Aorta (tissue), 5 donors: ENCODE measurements around the gene CYP2U1. TPM values are rescaled to one million over a fixed set of nuclear protein-coding genes. Genes with fewer than 3 reads are reported as not detected.
A peak's percentile ranks its signal among the peaks of the same experiment; 100 is the strongest.

Experiments used
- ATAC-seq: fragments of 200-7000 bp; cut with Tn5 transposase; one replicate; pipeline ENCODE4 v1.9.1; 2022; ENCODE audit warnings: moderate library complexity; ENCODE audit not compliant: low FRiP score
- DNase-seq, 2 donors: peaks; one replicate each; pipeline ENCODE4 v3.0.0-alpha.2; 2020
- H3K27ac ChIP-seq, 2 donors: one replicate each; pipeline ENCODE4 v1.5.1; 2013; ENCODE audit warnings: low read length in 2 of 2, mild to moderate bottlenecking in 2 of 2, moderate library complexity in 2 of 2, control low read depth in 1 of 2, inconsistent platforms in 1 of 2, low read depth in 1 of 2
- H3K27me3 ChIP-seq, 2 donors: one replicate each; pipeline ENCODE4 v1.6.1; 2013; ENCODE audit warnings: control low read depth in 1 of 2, low read length in 1 of 2, mild to moderate bottlenecking in 1 of 2, moderate library complexity in 1 of 2; ENCODE audit not compliant: insufficient read depth in 2 of 2, control insufficient read depth in 1 of 2
- H3K36me3 ChIP-seq, 2 donors: one replicate each; pipeline ENCODE4 v1.6.1; 2013; ENCODE audit warnings: control low read depth in 1 of 2, low read length in 1 of 2, mild to moderate bottlenecking in 1 of 2; ENCODE audit not compliant: insufficient read depth in 2 of 2, control insufficient read depth in 1 of 2
- H3K4me1 ChIP-seq, 2 donors: one replicate each; pipeline ENCODE4 v1.6.1; 2013; ENCODE audit warnings: low read length in 2 of 2, control low read depth in 1 of 2, mild to moderate bottlenecking in 1 of 2, moderate library complexity in 1 of 2; ENCODE audit not compliant: insufficient read depth in 2 of 2, control insufficient read depth in 1 of 2
- H3K4me3 ChIP-seq, 2 donors: one replicate each; pipeline ENCODE4 v1.5.1; 2013; ENCODE audit warnings: low read length in 2 of 2, control low read depth in 1 of 2, mild to moderate bottlenecking in 1 of 2
- H3K9me3 ChIP-seq: one replicate; pipeline ENCODE4 v1.6.1; 2013; ENCODE audit warnings: mild to moderate bottlenecking, low read length; ENCODE audit not compliant: control insufficient read depth
- WGBS, 2 donors: extraction: QIAGEN DNeasy Blood & Tissue Kit; methylation state at CpG; one replicate each; pipeline ENCODE4 v1.1.7; 2013; 5-methylcytosine and 5-hydroxymethylcytosine counted together
- intact Hi-C, 2 donors: fragments of 100-400 bp; cut with DNase I; formaldehyde crosslinking; loops; one replicate each; pipeline versions ENCODE4 v1.14.2 to v1.15.0; 2022
- long read RNA-seq, 2 donors: library from polyadenylated mRNA; unstranded; transcript quantifications; one replicate each; pipeline ENCODE4 v2.0.0, GENCODE V29; 2020 to 2021
- polyA plus RNA-seq, 2 donors: library from polyadenylated mRNA; stranded (reverse); fragments of 200-250 nt; gene quantifications; one replicate each; pipeline ENCODE4 v1.2.3, GENCODE V29; 2013
- total RNA-seq, 2 donors: library from RNA; stranded (reverse); fragmentation: NEBNext Ultra II Directional; extraction: Animal tissue kit (Norgen Biotek cat#: 25700); gene quantifications; one replicate each; pipeline ENCODE4 v1.2.1, GENCODE V29; 2021
- donor health status: healthy with polysubstance abuse.
- donor health status: Bipolar disorder and iron deficiency.
- donor health status: DM: no; HTN: no; CAD: no.
- donor health status: DM: no; HTN: no; CAD: no.
- donor health status: DM: yes; HTN: yes; CAD: no.

The CYP2U1 gene
- total RNA-seq (10 to 100 TPM; 13.8 to 16.7 TPM), polyA plus RNA-seq (1 to 10 TPM; 5.3 to 8.5 TPM)
- long read RNA-seq, donor 1, partial matches to known transcripts, result 1 of 5 reads
- long read RNA-seq, donor 1, other reads (novel, unspliced or antisense), result 4 of 5 reads
- long read RNA-seq, donor 2, full-length matches to known transcripts, result 10 of 19 reads
- long read RNA-seq, donor 2, partial matches to known transcripts, result 6 of 19 reads
- long read RNA-seq, donor 2, other reads (novel, unspliced or antisense), result 3 of 19 reads

GRCh38 chr4:107930821-107931774, at the start of gene CYP2U1:
Gene CYP2U1, plus strand, starts transcription at chr4:107931549. Its CDS starts 95 bp downstream, at chr4:107931644.
- peak within 1 kb of the TSS in 1 of 2 donors; percentile 72 for H3K27ac ChIP-seq
- intact Hi-C loops, result loop anchor here (1.0 to 2.0 kb wide), 2 partner anchors 58 kb away; partner anchors contain the start of gene HADH (in 2 of the 2)
- 0 to 1% methylated on average over 43 to 78 of the region's 78 CpGs for WGBS, 2 donors
- DNase-seq, result peak; percentile 93 to 95
- H3K36me3 ChIP-seq, result no peaks in the 10 kb centered on the region
- no peaks in the 10 kb centered on the region for H3K9me3 ChIP-seq
- ATAC-seq, result peak; percentile 97
- no peaks in the 10 kb centered on the region for H3K4me1 ChIP-seq
- H3K4me3 ChIP-seq, result peak within 1 kb of the TSS; percentile 58 to 78
- no peaks in the 10 kb centered on the region for H3K27me3 ChIP-seq

GRCh38 chr4:107885865-107886264, 45.5 kb upstream of the CYP2U1 start:
- ATAC-seq, result no peak
- Histone ChIP-seq H3K36me3 (no peaks in the 10 kb centered on the region), H3K27ac (no peak overlapping the region), H3K4me3 (no peak overlapping the region), H3K27me3 (no peaks in the 10 kb centered on the region), H3K4me1 (no peaks in the 10 kb centered on the region), H3K9me3 (no peaks in the 10 kb centered on the region)
- intact Hi-C loops, result no loop called here
- DNase-seq, result no peak

GRCh38 chr4:107888237-107888636, 43.1 kb upstream of the CYP2U1 start:
- H3K27me3 ChIP-seq, result no peaks in the 10 kb centered on the region
- no peak for ATAC-seq
- intact Hi-C loops, result no loop called here
- 45 to 47% methylated on average over 2 of the region's 2 CpGs for WGBS, 2 donors
- no peaks in the 10 kb centered on the region for H3K36me3 ChIP-seq
- no peak for DNase-seq
- H3K9me3 ChIP-seq, result no peaks in the 10 kb centered on the region
- no peaks in the 10 kb centered on the region for H3K4me1 ChIP-seq
- no peak overlapping the region for H3K4me3 ChIP-seq
- H3K27ac ChIP-seq, result no peak overlapping the region

- no peaks in the 10 kb centered on the region for H3K9me3 ChIP-seq
- no peak overlapping the region for H3K4me3 ChIP-seq
- 97 to 98% methylated on average over 2 of the region's 2 CpGs for WGBS, 2 donors
- ATAC-seq, result no peak
- H3K4me1 ChIP-seq, result peaks cover 3 to 6% of the 10 kb centered on the region in 2 donors
- H3K36me3 ChIP-seq, result no peaks in the 10 kb centered on the region
- DNase-seq, result no peak
- intact Hi-C loops, result no loop called here
- no peaks in the 10 kb centered on the region for H3K27me3 ChIP-seq
- no peak overlapping the region for H3K27ac ChIP-seq
These were observed 40.6 kb upstream of the CYP2U1 start for GRCh38 chr4:107890779-107891178.

- intact Hi-C loops, result no loop called here
- Histone ChIP-seq H3K36me3 (no peaks in the 10 kb centered on the region), H3K9me3 (no peaks in the 10 kb centered on the region), H3K4me3 (no peak overlapping the region), H3K27me3 (no peaks in the 10 kb centered on the region), H3K27ac (no peak overlapping the region), H3K4me1 (peaks cover 3 to 6% of the 10 kb centered on the region in 2 donors)
- DNase-seq (no peak), ATAC-seq (no peak)
These were observed 40.0 kb upstream of the CYP2U1 start for GRCh38 chr4:107891299-107891698.

GRCh38 chr4:107893171-107894137, 37.9 kb upstream of the CYP2U1 start:
- DNase-seq (no peak), ATAC-seq (no peak)
- Histone ChIP-seq H3K4me1 (peaks cover 3 to 6% of the 10 kb centered on the region in 2 donors), H3K36me3 (no peaks in the 10 kb centered on the region), H3K9me3 (no peaks in the 10 kb centered on the region), H3K27me3 (no peaks in the 10 kb centered on the region), H3K4me3 (no peak overlapping the region), H3K27ac (no peak overlapping the region)
- 88 to 92% methylated on average over 4 of the region's 4 CpGs for whole genome bisulfite sequencing, 2 donors
- intact Hi-C loops, result no loop called here

- Histone ChIP-seq H3K4me3 (no peak overlapping the region), H3K27ac (no peak overlapping the region), H3K27me3 (no peaks in the 10 kb centered on the region), H3K9me3 (no peaks in the 10 kb centered on the region), H3K4me1 (peaks cover 3 to 6% of the 10 kb centered on the region in 2 donors), H3K36me3 (no peaks in the 10 kb centered on the region)
- DNase-seq (no peak), ATAC-seq (no peak)
- WGBS, 2 donors, result 78 to 89% methylated on average over 6 of the region's 6 CpGs
- intact Hi-C loops, result no loop called here
These were observed 37.2 kb upstream of the CYP2U1 start for GRCh38 chr4:107894138-107894603.

- Histone ChIP-seq H3K36me3 (no peaks in the 10 kb centered on the region), H3K27me3 (no peaks in the 10 kb centered on the region), H3K27ac (no peak overlapping the region), H3K9me3 (no peaks in the 10 kb centered on the region), H3K4me3 (no peak overlapping the region), H3K4me1 (peaks cover 3 to 6% of the 10 kb centered on the region in 2 donors)
- ATAC-seq (no peak), DNase-seq (no peak)
- 26 to 57% methylated on average over 2 of the region's 2 CpGs for WGBS, 2 donors
- intact Hi-C loops, result loop anchor here in 1 of 2 donors (1.0 kb wide), 1 partner anchor 72 kb away; the partner anchor contains the start of gene SGMS2
These were observed 35.1 kb upstream of the CYP2U1 start for GRCh38 chr4:107896158-107896645.
